GM19395 (cell line): Measurements from ENCODE around the gene OXA1L.
"Not testable (repeated sequence)": the region's sequence is repeated elsewhere in the genome, so short reads cannot be mapped to it uniquely, and the experiment has no call there.

ENCODE experiments used
- ATAC-seq: cut with Tn5 transposase; IDR thresholded peaks from one replicate; pipeline ENCODE4 v1.9.1; 2021; ENCODE audit warnings: mild to moderate bottlenecking, moderate library complexity; ENCODE audit not compliant: unreplicated experiment

The OXA1L gene

DNA sequence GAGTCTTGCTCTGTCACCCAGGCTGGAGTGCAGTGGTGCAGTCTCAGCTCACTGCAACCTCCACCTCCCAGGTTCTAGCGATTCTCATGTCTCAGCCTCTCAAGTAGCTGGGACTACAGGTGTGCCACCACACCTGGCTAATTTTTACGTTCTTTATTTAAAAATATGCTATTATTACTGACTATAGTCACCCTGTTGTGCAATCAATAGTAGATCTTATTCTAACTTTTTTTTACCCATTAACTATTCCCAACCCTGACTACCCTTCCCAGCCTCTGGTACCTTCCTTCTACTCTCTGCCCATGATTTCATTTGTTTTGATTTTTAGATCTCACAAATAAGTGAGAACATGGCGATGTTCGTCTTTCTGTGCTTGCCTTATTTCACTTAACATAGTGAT lies 2.5 kb downstream of the OXA1L start:
- ATAC-seq = no peak

DNA sequence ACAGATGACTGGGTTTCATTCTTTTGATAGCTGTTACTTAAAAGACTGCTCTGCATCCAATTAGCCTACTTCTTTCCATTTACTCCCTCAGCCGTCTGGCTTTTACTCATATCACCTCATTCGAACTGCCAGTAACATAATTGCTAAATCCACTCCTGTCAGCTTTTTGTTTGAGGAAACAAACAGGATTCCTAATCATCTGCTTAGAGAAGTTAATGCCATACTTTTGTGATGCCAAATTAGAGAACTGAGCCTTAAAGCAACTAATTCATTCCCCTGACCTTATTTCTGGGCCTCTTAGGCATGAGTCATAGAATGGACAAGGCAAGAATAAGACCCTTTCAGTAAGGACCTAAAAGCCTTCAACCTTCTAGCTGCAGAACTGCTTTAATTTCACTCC lies 2.9 kb downstream of the OXA1L start:
- no peak for ATAC-seq

DNA sequence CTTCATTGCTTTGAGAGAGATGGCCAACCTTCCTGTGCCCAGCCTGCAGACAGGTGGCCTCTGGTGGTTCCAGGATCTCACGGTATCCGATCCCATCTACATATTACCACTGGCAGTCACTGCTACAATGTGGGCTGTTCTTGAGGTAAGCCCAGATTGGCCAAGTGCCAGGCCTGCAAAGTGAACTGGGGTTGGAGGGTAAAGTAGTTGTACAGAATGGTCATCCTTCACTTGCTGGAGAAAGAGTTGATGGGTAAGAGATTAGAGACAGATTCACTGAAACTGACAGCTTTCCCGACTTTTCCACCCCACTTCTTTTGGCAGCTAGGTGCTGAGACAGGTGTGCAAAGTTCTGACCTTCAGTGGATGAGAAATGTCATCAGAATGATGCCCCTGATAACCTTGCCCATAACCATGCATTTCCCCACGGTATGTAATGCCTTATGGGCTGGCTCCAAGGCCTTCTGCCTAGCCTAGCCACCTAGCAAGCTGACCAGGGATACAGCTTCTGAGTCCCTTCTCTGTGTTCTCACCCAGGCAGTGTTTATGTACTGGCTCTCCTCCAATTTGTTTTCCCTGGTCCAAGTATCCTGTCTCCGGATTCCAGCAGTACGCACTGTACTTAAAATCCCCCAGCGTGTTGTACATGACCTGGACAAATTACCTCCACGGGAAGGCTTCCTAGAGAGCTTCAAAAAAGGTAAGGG lies 4.1 kb downstream of the OXA1L start:
- no peak for ATAC-seq

DNA sequence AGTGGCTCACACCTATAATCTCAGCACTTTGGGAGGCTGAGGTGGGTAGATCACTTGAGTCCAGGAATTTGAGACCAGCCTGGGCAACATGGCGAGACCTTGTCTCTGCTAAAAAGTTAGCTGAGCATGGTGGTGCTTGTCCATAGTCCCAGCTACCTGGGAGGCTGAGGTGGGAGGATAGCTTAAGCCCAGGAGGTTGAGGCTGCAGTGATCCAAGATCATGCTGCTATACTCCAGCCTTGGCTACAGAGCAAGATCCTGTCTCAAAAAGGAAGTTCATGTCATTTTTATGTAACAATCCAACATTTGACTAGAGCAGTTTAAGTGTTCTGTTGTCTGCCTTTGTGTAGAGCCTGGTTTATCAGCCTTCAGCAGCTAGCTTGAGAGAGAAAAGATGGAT lies 6.2 kb downstream of the OXA1L start:
- no peak for ATAC-seq

DNA sequence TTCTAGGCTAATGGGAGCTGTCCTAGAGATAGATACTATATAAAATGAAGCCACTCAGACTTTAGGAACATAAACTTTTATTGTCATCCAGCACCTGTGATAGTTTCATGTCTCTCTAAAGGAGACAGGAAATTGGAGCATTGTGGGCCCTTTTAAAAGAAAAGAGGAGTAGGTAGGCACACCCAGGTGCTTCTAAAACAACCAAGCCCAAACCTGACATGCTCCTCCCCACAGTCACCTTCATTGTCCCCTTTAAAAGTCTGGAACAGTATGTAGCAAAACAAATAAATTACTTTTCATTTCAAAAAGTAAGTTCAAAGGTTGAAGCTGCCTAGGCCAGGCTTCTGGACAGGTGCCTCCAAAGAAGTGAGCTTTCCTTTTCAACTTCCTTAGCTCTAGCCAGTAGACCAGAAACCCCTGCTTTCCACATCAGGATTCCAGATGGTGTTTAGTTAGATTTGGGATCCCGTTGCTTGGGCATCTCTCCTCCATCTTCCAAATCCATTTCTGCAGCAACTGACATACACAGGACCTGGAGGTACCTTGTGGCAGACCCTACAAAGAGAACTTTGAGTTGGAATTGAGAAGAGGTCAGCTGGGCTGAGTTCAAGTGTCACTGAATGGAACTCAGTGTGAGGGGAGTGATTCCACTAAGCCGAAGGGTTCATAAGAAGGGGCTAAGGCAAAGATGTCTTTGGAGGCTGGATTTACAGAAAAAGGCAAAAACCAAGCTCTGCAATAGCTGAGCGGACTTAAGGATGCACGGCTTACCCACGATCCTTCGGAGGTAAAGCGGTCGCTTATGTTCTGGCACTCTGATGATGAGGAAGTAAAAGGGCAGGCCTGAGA lies 6.9 kb downstream of the OXA1L start:
- no peak for ATAC-seq

DNA sequence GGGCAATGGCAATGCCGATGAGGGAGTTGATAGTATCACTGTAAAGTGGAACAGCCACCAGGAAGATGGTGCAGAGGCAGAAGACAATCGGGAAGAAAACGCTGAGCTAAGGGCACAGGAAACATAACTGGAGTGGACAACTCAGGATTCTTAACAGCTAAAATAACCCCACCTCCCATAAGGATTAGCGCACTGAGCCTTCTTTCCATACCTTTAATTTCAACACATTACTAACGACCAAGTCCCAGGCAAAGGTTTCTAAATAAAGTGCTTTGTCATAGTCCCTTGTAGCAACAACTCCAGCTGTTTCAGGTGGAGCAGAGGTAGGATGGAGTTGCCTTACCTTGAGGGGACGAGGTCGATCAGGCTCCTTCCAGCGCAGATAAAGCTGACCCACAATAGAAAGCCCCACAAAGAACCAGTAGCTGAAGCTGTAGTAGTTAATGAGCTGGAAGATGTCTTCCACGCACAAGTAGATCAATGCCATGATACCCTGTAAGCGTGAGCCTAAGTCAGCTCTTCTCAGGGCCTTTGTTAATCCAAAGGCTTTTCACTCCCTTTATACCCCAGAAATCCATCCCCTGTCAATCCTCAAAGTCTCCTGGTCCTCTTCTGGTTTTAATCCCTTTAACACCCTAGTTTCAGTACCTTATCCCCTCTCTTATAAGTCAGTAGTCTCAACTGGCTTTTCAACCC lies 7.7 kb downstream of the OXA1L start:
- ATAC-seq = no peak

DNA sequence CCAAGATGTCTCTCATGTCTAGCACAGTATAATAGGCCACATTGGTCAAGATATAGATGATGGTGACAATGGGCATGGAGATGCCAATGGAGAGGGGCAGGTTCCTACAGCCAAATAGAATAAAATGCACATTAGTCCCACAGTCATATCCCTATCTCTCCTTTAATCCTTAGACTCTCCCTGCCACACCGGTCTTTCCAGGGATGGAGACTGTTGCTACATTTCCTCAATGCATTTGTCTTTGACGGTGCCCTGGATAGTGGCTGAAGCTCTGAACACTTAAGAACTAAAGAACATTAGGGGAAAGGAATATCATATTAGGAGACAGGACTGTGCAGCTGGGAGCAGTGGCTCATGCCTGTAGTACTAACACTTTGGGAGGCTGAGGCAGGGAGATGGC lies 9.7 kb downstream of the OXA1L start:
- ATAC-seq = no peak

DNA sequence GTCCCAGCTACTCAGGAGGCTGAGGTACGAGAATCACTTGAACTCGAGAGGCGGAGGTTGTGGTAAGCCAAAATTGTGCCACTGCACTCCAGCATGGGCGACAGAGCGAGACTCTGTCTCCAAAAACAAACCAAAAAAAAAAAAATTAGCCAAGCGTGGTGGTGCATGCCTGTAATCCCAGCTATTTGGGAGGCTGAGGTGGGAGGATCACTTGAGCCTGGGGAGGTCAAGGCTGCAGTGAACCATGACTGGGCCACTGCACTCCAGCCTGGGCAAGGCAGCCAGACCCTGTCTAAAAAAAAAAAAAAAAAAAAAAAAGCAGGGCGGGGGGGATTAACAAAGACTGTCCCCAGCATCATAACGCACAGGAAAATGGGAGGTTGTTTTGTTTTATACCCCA lies 10.4 kb downstream of the OXA1L start:
- ATAC-seq = not testable (repeated sequence)

DNA sequence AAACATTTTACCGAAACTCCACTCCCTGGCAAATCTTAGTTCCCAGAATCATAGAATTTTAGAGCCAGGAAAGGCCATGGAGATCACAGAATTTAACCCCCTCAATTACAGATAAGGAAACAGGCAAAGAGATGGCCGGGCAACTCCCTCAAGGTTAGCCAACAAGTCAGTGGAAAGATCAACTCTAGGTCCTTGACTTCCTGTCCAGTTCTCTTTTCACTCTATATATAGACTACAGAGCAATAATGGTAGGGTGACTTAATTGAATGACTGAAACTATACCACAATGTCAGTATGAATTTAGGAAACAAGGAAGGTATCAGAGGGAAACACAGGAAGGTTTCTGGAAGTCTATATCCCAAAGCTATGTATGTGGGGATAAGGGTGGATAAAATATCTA lies 11.6 kb downstream of the OXA1L start:
- no peak for ATAC-seq

DNA sequence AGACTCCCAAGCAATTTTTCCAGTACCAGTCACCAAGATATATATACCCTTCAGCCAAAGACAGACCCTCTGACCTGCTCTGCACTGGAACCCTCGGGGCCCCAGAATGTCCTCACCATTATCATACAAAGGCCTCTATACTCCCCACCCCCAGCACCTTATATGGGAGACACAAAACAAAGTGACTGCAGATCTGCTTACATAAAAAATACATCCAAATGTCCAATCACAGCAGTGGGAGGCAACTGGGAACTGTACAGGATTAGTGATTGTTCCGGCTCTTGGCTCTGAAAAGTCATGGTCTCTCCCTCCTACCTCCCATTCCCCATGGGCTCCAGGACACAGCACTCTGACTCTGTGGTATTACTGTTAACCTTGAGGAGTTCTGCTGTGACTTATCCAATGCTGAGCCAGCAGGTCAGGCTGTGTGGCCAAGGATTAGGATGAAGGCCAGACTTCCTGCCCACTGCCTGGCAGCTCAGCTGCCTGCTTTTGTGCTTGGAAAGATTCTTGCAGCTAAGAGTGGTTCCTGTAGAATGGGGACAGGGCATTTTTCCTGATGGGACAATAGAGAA lies 13.7 kb downstream of the OXA1L start:
- no peak for ATAC-seq

DNA sequence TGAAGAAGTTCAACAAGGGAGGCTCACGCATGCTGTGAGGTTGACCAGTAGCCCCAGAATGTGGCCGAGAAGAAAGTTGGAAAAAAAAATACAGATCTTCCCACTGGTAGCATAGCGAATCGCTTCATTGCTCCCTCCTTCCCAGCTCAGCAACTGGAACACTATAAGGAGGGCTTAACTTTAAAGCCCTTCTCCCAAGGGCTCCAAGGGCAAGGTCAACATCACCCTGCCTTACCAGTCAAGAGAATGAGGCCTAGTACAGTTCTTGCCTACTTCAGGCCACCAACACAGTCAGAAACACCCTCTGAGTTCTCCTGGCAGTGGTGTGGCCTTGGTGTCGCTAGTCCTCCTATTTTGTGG lies 14.4 kb downstream of the OXA1L start:
- no peak for ATAC-seq

DNA sequence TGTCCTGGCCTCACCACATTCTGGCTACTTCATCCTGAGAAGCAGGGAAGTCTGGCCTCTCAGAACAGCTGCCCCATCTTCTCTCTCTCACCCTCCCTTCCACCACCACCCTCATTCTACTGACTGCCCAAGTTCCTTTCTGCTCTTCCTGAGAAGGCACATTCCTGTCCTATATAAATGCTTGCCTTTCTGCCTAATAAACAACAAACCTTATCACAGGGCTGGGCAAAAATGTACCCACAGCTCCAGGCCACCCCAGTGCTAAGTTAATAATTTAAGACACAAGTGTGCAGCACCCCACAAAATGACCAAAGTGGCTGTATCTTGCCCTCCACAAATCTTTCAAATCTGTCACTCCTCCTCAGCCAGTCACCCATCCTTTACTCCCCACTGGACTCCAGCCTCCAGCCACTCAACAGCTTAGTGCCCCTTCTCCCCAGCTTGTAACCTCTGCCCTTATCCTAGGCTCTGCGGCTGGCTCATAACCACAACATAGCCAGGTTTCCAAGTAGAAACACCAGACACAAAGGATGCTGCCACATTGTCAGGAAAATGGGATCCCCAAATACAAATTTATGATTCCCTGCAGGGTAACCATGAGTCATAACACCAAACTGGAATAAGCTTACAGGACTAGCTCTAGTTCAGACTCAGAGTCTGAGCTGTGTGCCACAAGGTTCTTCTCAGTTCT lies 15.0 kb downstream of the OXA1L start:
- ATAC-seq = no peak

DNA sequence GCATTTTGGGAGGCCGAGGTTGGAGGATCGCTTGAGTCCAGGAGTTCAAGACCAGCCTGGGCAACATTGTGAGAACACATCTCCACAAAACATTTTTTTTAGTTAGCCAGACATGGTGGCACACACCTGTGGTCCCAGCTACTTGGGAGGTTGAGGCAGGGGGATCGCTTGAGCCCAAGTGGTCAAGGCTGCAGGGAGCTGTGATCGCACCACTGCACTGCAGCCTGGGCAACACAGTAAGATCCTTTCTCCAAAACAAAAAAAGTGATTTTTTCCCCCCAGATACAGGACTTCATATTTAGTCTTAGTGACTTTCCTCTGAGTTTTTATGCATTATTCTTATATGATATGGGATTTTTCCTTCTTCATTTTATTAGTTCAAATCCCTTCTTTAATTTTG lies 20.2 kb downstream of the OXA1L start:
- no peak for ATAC-seq

DNA sequence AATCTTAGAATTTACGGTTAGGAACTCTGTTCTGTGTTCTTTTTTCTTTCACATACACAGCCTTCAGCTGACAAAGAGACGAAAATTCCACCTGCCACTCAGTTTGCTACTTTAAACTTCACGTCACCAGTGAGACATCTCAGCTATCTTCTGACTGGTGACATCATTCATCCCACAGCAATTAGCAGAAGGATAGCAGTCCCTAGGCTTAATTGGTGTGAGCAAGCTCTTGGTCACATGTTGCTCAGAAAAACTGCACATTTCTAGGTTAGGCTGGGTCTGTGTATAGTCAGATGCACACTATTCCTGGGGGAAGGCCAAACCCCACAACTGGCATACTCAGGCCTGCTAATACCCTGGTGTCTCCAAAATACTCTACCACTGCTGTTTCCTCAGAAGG lies 24.8 kb downstream of the OXA1L start:
- no peak for ATAC-seq

DNA sequence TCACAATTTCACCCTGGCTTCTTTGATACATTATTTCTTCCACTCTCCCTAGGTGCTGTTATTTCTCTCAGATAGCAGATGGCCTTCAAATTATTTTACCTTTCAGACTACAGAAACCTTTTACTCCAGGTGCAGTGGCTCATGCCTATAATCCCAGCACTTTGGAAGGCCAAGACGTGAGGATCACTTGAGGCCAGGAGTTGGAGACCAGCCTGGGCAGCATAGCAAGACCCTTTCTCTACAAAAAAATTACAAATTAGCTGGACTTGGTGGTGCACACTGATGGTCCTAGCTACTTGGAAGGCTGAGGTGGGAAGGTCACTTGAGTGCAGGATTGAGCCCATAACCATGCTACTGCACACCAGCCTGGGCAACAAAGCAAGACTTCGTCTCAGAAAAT lies 25.7 kb downstream of the OXA1L start:
- ATAC-seq = no peak

DNA sequence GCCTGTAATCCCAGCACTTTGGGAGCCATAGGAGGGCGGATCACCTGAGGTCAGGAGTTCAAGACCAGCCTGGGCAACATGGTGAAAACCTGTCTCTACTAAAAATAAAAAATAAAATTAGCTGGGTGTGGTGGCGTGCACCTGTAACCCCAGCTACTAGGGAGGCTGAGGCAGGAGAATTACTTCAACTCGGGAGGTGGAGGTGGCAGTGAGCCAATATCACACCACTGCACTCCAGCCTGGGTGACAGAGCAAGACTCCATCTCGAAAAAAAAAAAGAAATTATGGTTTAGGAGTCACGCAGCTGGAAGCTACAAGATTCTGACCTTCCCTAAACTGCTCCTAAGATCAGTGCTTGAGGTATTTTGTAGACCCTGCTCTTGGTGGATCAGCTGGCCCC lies 27.1 kb downstream of the OXA1L start:
- not testable (repeated sequence) for ATAC-seq

DNA sequence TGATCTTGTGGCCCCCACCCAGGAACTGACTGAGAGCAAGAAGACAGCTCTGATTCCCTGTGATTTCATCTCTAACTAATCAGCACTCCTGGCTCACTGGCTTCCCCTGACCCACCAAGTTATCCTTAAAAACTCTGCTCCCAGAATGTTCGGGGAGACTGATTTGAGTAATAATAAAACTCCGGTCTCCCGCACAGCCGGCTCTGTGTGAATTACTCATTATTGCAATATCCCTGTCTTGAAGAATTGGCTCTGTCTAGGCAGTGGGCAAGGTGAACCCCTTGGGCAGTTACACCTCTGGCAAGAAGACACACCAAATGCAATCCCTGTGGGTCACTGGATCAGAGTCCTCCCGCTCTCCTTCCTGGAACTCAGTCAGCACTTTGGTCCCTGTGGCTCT lies 27.5 kb downstream of the OXA1L start:
- ATAC-seq = no peak

DNA sequence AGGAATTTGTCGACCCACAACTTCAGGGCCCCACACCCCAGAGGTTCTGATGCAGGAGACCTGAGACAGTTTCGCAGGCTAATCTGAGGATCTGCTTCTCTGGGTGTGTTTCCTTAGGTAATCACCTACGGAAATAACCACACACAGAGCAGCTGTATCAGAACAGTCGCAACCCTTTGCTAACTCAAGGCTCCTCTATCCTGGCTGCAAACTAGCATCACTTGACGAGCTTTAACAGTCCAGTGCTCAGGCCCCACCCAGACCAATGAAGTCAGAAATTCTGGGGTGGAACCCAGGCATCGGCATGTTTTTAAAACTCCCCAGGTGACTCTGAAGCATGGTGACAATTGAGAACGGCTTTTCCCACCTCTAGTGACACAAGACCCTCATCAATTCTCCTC lies 28.1 kb downstream of the OXA1L start:
- ATAC-seq = no peak

DNA sequence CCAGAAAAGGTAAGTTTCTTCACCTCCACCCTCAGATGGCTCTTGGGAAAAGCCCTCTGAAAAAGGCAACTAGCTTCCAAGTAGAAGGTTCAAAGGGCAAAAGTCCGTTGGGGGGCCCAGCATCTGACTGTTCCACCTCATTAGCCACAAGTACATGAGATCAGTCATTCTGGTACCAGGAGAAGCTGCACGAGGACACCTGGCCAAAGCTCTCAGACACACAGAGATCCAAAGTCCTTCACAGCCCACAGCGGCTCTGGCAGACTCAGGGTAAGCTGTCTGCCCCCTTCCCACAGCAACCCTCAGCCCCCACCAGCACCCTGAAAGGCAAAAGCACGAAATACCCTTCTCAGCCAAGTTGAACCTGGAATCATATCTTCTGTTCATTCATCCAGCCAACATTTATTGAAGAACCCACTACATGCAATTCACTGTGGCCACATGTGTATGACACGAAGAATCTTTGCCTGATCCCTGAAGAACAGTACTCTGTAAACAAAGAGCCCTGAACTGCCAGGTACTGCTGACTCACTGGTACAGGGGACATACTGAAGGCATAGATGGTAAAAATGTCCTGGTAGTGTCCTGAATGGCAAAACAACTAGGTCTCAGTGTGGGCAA lies 29.7 kb downstream of the OXA1L start:
- ATAC-seq = peak; percentile 72

DNA sequence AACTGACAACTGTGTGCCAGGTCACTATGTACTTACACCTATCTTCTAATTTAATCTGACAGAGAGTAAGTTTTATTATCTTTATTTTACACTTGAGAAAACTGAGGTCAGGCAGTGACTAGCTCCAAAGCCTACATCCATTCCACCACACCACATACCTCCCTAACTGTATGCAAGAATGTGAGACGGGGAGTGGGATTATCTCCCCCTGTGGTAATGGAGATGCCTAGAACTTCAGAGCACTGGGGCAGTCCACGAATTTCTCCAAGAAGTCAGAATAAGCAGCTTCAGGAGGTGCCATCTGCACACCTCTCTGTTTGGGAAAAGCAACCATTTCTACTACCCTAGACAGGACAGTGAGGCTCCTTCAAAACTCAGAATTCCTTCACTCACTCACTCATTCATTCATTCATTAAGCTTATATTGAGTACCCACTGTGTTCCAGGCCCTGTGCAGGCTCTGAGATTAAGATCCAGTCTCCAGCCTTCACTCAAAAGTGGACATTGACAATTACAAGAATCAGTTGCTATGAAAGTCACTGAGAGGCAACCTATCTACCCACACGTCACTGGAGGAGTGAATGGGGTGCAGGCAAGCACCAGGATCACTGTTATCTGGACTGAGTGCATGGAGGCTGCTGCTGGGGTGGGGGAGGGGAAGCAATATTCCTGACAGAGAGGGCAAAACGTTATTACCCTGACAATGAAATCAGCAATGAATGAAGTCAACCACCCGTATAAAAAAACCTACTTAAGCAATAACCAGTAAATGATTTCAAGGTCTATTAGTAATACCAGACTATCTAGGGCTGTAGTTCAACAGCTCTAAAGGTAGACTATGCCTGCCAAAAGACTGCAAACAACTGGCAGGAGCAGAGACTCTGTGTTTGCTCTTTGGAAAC lies 30.8 kb downstream of the OXA1L start:
- ATAC-seq = no peak
